ENCODE results near the gene IL22RA1.

DNA sequence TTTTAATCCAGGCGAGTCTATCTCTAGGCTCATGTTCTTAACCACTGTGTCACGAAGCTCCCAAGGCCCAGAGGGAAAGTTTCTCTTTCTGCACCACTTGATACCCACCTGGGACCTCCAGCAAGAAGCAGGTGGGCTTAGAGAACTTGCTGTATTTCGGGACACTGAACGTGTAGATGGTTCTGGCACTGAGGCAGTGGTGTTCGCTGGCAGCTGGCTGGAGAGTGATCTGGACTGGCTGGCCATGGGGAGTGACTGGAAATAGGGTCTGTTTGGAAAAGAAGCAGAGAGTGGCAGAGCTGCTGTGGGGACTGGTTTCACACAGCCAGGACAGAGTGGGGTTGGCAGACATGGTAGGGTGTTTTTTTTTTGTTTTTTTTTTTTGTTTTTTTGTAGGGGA, 16.4 kb upstream of the IL22RA1 start:
- TF ChIP-seq, protein P1, sequence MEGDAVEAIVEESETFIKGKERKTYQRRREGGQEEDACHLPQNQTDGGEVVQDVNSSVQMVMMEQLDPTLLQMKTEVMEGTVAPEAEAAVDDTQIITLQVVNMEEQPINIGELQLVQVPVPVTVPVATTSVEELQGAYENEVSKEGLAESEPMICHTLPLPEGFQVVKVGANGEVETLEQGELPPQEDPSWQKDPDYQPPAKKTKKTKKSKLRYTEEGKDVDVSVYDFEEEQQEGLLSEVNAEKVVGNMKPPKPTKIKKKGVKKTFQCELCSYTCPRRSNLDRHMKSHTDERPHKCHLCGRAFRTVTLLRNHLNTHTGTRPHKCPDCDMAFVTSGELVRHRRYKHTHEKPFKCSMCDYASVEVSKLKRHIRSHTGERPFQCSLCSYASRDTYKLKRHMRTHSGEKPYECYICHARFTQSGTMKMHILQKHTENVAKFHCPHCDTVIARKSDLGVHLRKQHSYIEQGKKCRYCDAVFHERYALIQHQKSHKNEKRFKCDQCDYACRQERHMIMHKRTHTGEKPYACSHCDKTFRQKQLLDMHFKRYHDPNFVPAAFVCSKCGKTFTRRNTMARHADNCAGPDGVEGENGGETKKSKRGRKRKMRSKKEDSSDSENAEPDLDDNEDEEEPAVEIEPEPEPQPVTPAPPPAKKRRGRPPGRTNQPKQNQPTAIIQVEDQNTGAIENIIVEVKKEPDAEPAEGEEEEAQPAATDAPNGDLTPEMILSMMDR (conservative IDR thresholded peaks at IDR 0.05) = no peak
- no peak for TF ChIP-seq EZH2 (IDR thresholded peaks at IDR 0.05; ENCODE audit: low read depth)
